ENCODE measurements around the gene L3MBTL3.

The L3MBTL3 gene

DNA sequence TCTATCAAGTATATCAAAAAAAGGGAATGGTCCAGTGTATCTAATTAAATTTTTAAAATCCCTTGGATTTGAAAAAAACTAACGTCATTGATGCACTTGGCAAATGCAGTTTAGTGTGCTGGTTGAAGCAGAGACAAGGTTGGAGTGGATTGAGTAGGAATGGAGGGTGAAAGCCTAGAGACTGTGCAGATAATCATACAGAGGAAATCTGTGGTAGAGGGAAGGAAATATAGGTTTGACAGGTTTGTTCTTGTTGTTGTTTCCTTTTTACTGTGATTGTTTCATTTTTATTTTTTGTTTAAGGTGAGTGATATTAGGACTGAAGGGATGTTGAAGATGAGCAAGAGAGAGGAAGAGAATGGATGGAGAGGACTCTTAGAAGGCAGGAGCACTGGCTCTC lies 29.0 kb upstream of the L3MBTL3 start:
- TF ChIP-seq CTCF (IDR thresholded peaks at IDR 0.05; ENCODE audit: low read depth, low read length, missing control alignments), result no peak
- DNase-seq (ENCODE audit: extremely low read depth, low read depth), result no peak
- no peak overlapping the region for H3K4me3 ChIP-seq (replicated peaks; ENCODE audit: low read depth, low read length)

- no peak for DNase-seq (ENCODE audit: extremely low read depth, low read depth)
- no peak overlapping the region for H3K4me3 ChIP-seq (replicated peaks; ENCODE audit: low read depth, low read length)
- TF ChIP-seq CTCF (IDR thresholded peaks at IDR 0.05; ENCODE audit: low read depth, low read length, missing control alignments), result no peak
These were observed 25.5 kb upstream of the L3MBTL3 start for GRCh38 chr6:129992881-129993280.

GRCh38 chr6:129994410-129994809 lies 24.0 kb upstream of the L3MBTL3 start:
- no peak for DNase-seq (ENCODE audit: extremely low read depth, low read depth)

DNA sequence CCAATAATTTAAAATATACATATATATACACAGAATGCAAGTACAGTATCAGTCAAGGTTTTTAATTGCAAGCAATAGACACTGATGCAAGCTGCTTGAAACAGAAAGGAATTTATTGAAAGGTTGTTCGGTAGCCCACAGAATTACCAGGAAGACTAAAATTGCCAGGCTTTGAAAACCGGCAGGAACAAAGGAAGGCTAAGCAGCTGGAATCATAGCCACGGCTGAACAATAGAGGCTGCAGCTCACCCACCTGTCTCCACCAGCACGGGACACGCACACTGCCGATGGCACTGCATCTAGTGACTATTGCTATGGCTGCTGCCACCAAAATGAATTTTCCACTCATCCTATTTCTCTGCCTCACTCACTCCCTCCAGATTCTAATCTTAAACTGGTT lies 22.0 kb upstream of the L3MBTL3 start:
- no peak for TF ChIP-seq CTCF (IDR thresholded peaks at IDR 0.05; ENCODE audit: low read depth, low read length, missing control alignments)
- no peak overlapping the region for H3K4me3 ChIP-seq (replicated peaks; ENCODE audit: low read depth, low read length)
- DNase-seq (ENCODE audit: extremely low read depth, low read depth), result no peak

More at GRCh38 chr6:129994410-129994809, 24.0 kb upstream of the L3MBTL3 start:
- H3K4me3 ChIP-seq (replicated peaks; ENCODE audit: low read depth, low read length), result no peak overlapping the region
- TF ChIP-seq CTCF (IDR thresholded peaks at IDR 0.05; ENCODE audit: low read depth, low read length, missing control alignments), result no peak

GRCh38 chr6:130000526-130001421 lies 17.6 kb upstream of the L3MBTL3 start:
- H3K4me3 ChIP-seq (replicated peaks; ENCODE audit: low read depth, low read length), result no peak overlapping the region
- no peak for TF ChIP-seq CTCF (IDR thresholded peaks at IDR 0.05; ENCODE audit: low read depth, low read length, missing control alignments)
- DNase-seq (ENCODE audit: extremely low read depth, low read depth), result no peak

DNA sequence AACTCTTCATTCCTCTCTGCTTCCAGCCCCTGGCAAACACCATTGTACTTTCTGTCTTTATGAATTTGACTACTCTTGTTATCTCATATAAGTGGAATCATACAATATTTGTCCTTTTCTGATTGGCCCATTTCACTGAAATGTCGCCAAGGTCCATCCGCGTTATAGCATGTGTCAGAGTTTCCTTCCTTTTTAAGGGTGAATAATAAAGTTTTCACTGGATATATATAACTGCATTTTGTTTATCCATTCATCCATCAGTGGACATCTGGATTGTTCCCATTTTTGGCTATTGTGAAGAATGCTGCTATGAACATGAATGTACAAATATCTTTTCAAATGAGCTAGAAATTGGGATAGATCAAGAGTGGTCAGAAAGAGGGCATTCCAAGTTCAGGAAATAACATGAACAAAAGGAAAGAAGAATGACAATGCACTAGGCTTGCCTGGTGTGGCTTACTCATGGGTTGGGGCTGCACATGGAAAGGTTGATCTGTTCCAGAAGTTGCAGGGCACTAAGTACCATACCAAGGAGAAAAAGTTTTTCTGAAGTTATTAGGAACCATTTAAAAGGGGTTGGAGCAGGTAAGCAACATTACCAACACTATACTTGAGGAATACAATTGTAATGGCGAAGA lies 10.0 kb upstream of the L3MBTL3 start:
- no peak for DNase-seq (ENCODE audit: extremely low read depth, low read depth)
- no peak overlapping the region for H3K4me3 ChIP-seq (replicated peaks; ENCODE audit: low read depth, low read length)
- TF ChIP-seq CTCF (IDR thresholded peaks at IDR 0.05; ENCODE audit: low read depth, low read length, missing control alignments), result no peak
